Cardiac ventricle fibroblast (primary cell): Measurements from ENCODE around the gene TMPO. TPM values are rescaled to one million over a fixed set of nuclear protein-coding genes. Genes with fewer than 3 reads are reported as not detected.

ENCODE experiments used
- total RNA-seq: library from RNA; depleted of rRNA; stranded (reverse); fragments of >200 nt; gene quantifications from 2 replicates; pipeline ENCODE4 v1.2.3, GENCODE V29; 2015

Gene TMPO
- total RNA-seq = 15.5 and 16.6 TPM in 2 replicates

GRCh38 chr12:98515287-98516110 lies at the start of gene TMPO:
TSS of gene TMPO (plus strand) at chr12:98515590. CDS start at chr12:98515868, 278 bp downstream.

GRCh38 chr12:98593351-98594049 lies 78.1 kb downstream of the TMPO start, which contains the start of gene SLC25A3:
TSS of gene SLC25A3 (plus strand) at chr12:98593686. CDS start at chr12:98593979, 293 bp downstream.

Other genes starting within 250 kb of the TMPO start
- 467 and 491 TPM in 2 replicates for gene SLC25A3, start 78.1 kb downstream of the TMPO start, total RNA-seq
- gene IKBIP, start 129.2 kb downstream of the TMPO start, total RNA-seq = 74.2 and 75.1 TPM in 2 replicates
- 7.6 and 14.2 TPM in 2 replicates for gene APAF1, start 129.7 kb downstream of the TMPO start, total RNA-seq